Spinal cord (tissue), 10 donors: Measurements from ENCODE around the gene PICALM. TPM values are rescaled to one million over a fixed set of nuclear protein-coding genes. Genes with fewer than 3 reads are reported as not detected.
A peak's percentile ranks its signal among the peaks of the same experiment; 100 is the strongest.
"Not testable (repeated sequence)": the region's sequence is repeated elsewhere in the genome, so short reads cannot be mapped to it uniquely, and the experiment has no call there.

Experiments
- DNase-seq, 6 donors: peaks; one replicate each; pipeline versions ENCODE4 v3.0.0 to v3.0.0-alpha.2; 2013 to 2015; ENCODE audit warnings: low spot score in 6 of 6, low read depth in 4 of 6
- H3K27ac ChIP-seq: one replicate; pipeline ENCODE4 v1.5.1; 2013; ENCODE audit warnings: low read depth, low read length, control low read depth
- H3K27me3 ChIP-seq: one replicate; pipeline ENCODE4 v1.6.1; 2013; ENCODE audit warnings: low read length; ENCODE audit not compliant: control insufficient read depth, insufficient read depth
- H3K36me3 ChIP-seq: one replicate; pipeline ENCODE4 v1.6.1; 2013; ENCODE audit warnings: low read length; ENCODE audit not compliant: control insufficient read depth, insufficient read depth
- H3K4me1 ChIP-seq: one replicate; pipeline ENCODE4 v1.6.1; 2013; ENCODE audit warnings: low read length; ENCODE audit not compliant: control insufficient read depth, insufficient read depth
- H3K4me3 ChIP-seq: one replicate; pipeline ENCODE4 v1.5.1; 2013; ENCODE audit warnings: low read depth, low read length, control low read depth
- H3K9me3 ChIP-seq: one replicate; pipeline ENCODE4 v1.6.1; 2013; ENCODE audit warnings: low read length; ENCODE audit not compliant: control insufficient read depth, insufficient read depth
- WGBS: methylation state at CpG from one replicate; pipeline ENCODE4 v1.1.5; 2013; ENCODE audit warnings: missing lambda C conversion rate; ENCODE audit not compliant: insufficient coverage; 5-methylcytosine and 5-hydroxymethylcytosine counted together
- polyA plus RNA-seq, 2 donors: library from polyadenylated mRNA; unstranded; fragments of 120-200 nt; gene quantifications; one replicate each; pipeline ENCODE4 v1.2.1, GENCODE V29; 2013; ENCODE audit not compliant: insufficient read length in 2 of 2
- total RNA-seq, 2 donors: library from RNA; depleted of rRNA in 1 of 2; stranded (reverse); fragments of 120-200 nt in 1 of 2; fragments of >200 nt in 1 of 2; gene quantifications; one replicate each; pipeline versions ENCODE4 v1.2.3 to v1.2.4, GENCODE V29; 2013 to 2014
- donor health status: healthy.

The PICALM gene
- total and polyA plus RNA-seq, 4 donors = 147 to 512 (median 183) TPM

DNA sequence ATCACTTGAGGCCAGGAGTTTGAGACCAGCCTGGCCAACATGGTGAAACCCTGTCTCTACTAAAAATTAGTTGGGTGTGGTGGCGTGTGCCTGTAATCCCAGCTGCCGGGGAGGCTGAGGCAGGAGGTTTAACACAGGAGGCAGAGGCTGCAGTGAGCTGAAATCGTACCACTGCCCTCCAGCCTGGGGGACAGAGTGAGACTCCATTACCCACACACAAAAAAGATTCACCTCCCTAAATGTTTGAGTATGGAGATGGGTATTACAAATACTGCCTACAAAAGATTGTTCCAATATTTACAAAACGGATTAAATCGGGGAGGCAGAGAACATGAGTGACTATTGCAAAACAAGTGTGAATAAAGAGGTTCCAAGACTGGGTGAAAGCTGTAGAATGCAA, 98.3 kb downstream of the PICALM start:
- H3K36me3 ChIP-seq = peaks cover 16% of the 10 kb centered on the region
- H3K4me1 ChIP-seq = peaks cover 4% of the 10 kb centered on the region
- H3K27ac ChIP-seq = no peak overlapping the region
- no CpG with 5 or more reads among the region's 5 CpGs for WGBS
- no peaks in the 10 kb centered on the region for H3K27me3 ChIP-seq
- DNase-seq = no peak
- no peaks in the 10 kb centered on the region for H3K9me3 ChIP-seq
- no peak overlapping the region for H3K4me3 ChIP-seq

DNA sequence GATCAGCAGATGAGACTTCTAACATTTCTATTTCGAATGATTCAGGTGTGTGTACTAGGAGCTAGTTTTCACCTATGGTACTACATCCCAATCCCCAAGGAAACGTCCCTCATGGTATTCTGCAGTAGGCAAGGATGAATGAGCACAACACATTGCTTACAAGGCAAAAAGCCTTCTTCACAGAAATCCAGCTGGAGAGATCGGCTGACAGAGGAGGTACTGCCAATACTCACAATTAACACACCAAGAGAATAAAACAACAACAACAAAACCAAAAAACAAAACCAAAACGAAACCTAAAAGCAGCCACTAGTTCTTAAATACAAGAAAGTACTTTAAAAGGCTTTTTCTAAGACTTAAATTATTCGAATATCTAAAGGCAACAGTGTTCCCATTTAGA, 101.4 kb downstream of the PICALM start:
- peak in 2 of 6 donors; percentile 24 to 43 for DNase-seq
- 59% methylated on average over 4 of the region's 5 CpGs for WGBS
- H3K27me3 ChIP-seq = no peaks in the 10 kb centered on the region
- no peak overlapping the region for H3K4me3 ChIP-seq
- no peak overlapping the region for H3K27ac ChIP-seq
- H3K36me3 ChIP-seq = peaks cover 16% of the 10 kb centered on the region
- peaks cover 4% of the 10 kb centered on the region for H3K4me1 ChIP-seq
- no peaks in the 10 kb centered on the region for H3K9me3 ChIP-seq

DNA sequence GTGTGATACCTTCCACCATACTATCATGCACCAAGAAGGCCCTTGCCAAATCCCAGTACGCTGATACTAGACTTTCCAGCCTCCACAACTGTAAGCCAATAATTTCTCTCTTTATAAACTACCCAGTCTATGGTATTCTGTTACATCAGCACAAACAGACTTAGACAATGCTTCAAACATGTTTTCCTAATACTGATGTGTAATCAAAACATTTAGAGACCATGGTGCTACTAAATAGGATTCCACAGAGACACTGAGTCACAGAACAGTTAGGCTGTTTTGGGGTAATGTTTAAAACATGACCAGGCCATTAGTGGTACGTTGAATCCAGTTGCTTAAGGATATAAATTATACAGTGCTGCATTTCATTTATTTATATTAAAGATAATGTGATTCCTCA, 103.7 kb downstream of the PICALM start:
- no peak for DNase-seq
- Histone ChIP-seq H3K27me3 (no peaks in the 10 kb centered on the region), H3K36me3 (peaks cover 6% of the 10 kb centered on the region), H3K9me3 (no peaks in the 10 kb centered on the region), H3K4me1 (peaks cover 4% of the 10 kb centered on the region), H3K27ac (no peak overlapping the region), H3K4me3 (no peak overlapping the region)
- WGBS = 100% methylated on average over 1 of the region's 2 CpGs

DNA sequence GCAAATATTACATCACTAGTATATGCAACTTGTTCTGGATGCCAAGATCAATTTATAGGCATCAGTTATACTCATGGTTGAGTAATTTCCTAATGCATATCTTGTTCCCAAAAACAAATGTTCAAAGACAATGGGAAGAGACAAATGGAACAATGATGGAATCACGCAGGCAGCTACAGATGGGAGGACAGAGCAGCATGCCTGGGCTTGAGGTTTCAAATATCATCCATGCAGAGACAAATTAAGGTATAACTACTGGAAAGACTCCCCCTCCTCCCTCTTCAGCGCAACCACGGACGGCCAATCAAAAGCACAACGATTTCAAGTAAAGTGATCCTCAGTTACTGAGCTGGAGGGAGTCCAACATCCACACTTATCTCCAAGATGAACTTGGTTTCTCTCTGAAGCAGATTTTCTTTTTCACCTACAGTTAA, 106.9 kb downstream of the PICALM start:
- no peak overlapping the region for H3K4me3 ChIP-seq
- peaks cover 9% of the 10 kb centered on the region for H3K36me3 ChIP-seq
- no peaks in the 10 kb centered on the region for H3K9me3 ChIP-seq
- peak in 1 of 6 donors; percentile 42 for DNase-seq
- WGBS = 58% methylated on average over 4 of the region's 5 CpGs
- H3K27me3 ChIP-seq = no peaks in the 10 kb centered on the region
- H3K27ac ChIP-seq = no peak overlapping the region
- no peaks in the 10 kb centered on the region for H3K4me1 ChIP-seq

DNA sequence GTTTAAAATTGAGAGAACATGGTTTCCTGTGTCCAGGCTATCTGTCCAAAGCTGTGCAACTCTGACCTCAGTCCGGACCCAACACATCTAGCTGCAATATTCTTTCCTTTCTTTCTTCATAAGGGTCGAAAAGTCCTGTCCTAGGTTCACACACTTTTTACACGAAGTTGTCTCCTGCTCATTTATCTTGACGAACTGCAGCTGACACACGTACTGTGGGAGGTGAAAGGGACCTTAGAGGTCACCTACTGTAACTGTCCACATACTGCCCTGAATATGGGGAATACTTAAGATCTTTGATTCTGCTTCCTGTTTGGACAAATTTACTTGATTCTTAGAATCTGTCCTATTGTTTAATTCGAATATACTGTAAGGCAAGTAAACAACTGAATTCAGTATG, 107.8 kb downstream of the PICALM start:
- peaks cover 14% of the 10 kb centered on the region for H3K36me3 ChIP-seq
- no peak for DNase-seq
- H3K27ac ChIP-seq = no peak overlapping the region
- no peaks in the 10 kb centered on the region for H3K27me3 ChIP-seq
- no peak overlapping the region for H3K4me3 ChIP-seq
- 90% methylated on average over 1 of the region's 6 CpGs for WGBS
- no peaks in the 10 kb centered on the region for H3K4me1 ChIP-seq
- no peaks in the 10 kb centered on the region for H3K9me3 ChIP-seq

DNA sequence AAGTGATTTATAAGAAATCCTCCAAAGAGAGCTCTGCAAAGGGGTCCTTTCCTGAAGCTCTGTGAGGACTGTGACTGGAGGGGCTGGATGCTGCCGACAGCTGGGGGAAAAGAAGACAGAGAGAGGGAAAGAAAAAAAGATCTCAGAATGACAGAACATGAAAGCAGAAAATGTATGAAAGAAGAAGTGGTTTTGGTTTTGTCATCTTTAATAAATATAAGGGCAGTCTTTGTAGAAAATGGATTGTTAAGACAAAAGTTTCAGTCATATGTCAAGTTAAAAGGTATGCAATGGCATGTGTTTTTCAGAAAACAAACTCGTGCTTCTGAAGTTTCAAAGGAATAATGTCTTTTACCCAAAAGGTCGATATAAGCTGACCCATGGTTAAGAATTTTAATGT, 108.2 kb downstream of the PICALM start:
- Histone ChIP-seq H3K36me3 (peaks cover 10% of the 10 kb centered on the region), H3K9me3 (no peaks in the 10 kb centered on the region), H3K4me1 (no peaks in the 10 kb centered on the region), H3K4me3 (no peak overlapping the region), H3K27me3 (no peaks in the 10 kb centered on the region), H3K27ac (no peak overlapping the region)
- no peak for DNase-seq
- 55% methylated on average over 1 of the region's 3 CpGs for WGBS

DNA sequence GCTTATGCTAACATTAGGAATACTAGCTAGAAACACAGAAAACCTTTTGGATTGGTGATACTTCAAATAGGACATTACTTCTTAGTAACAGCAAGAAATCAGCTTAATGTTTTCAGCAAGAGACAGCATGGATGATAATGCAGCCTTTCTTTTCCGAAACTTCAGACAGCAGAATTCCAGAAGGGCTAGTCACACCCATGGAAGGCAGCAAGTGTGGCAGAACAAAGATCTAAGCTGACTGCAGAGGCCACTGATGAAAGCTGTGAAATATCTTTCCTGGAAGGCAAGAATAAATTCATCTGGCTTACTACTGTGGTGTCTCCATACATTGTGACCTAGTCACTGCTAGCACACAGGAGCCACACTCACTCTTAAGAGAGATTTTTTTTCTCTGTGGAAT, 113.4 kb downstream of the PICALM start:
- no peak for DNase-seq
- Histone ChIP-seq H3K4me3 (no peak overlapping the region), H3K27ac (no peak overlapping the region), H3K4me1 (no peaks in the 10 kb centered on the region), H3K9me3 (peaks cover 2% of the 10 kb centered on the region), H3K36me3 (peaks cover 15% of the 10 kb centered on the region), H3K27me3 (no peaks in the 10 kb centered on the region)
- 91% methylated on average over 1 of the region's 1 CpG for whole genome bisulfite sequencing

DNA sequence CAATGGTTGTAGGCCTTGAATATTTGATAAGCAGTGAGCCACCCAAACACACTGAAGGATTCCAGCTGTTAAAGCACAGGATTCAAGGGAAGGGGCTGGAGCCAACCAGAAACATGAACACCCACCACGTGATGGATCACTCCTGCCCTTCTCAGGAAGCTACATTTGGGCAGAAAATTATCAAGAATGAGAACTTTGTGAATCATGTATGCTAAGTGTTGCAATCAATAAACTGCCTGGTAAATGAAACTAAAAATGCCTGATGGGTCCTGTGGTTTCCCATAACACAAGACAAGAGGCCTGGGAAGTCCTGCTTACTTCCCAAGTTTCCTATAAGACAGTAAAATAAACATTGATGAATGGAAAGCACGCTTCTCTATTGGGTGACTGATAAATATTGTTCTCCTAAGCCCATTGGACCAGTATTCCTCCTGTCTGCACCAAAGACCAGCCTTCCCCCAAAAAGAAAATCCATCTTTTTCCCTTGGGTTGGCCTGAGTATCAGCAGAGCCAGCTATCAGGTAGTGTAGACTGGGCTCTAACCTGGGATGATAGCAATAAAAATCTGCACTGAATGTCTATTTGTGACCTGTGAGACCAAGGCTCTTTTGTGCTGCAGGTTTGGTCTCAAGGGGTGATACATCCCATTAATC, 115.3 kb downstream of the PICALM start:
- no peak for DNase-seq
- peaks cover 12% of the 10 kb centered on the region for H3K36me3 ChIP-seq
- no peaks in the 10 kb centered on the region for H3K4me1 ChIP-seq
- H3K9me3 ChIP-seq = peaks cover 2% of the 10 kb centered on the region
- no peaks in the 10 kb centered on the region for H3K27me3 ChIP-seq
- WGBS = no CpG with 5 or more reads among the region's 2 CpGs
- no peak overlapping the region for H3K27ac ChIP-seq
- no peak overlapping the region for H3K4me3 ChIP-seq

DNA sequence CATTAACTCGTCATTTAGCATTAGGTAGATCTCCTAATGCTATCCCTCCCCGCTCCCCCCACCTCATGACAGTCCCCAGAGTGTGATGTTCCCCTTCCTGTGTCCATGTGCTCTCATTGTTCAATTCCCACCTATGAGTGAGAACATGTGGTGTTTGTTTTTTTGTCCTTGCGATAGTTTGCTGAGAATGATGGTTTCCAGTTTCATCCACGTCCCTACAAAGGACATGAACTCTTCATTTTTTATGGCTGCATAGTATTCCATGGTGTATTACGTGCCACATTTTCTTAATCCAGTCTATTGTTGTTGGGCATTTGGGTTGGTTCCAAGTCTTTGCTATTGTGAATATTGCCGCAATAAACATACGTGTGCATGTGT, 116.8 kb downstream of the PICALM start:
- H3K4me3 ChIP-seq, H3K27ac ChIP-seq, DNase-seq, H3K27me3 ChIP-seq, H3K4me1 ChIP-seq, H3K9me3 ChIP-seq: not testable (repeated sequence)
- H3K36me3 ChIP-seq = peaks cover 12% of the 10 kb centered on the region
- no CpG with 5 or more reads among the region's 7 CpGs for WGBS

DNA sequence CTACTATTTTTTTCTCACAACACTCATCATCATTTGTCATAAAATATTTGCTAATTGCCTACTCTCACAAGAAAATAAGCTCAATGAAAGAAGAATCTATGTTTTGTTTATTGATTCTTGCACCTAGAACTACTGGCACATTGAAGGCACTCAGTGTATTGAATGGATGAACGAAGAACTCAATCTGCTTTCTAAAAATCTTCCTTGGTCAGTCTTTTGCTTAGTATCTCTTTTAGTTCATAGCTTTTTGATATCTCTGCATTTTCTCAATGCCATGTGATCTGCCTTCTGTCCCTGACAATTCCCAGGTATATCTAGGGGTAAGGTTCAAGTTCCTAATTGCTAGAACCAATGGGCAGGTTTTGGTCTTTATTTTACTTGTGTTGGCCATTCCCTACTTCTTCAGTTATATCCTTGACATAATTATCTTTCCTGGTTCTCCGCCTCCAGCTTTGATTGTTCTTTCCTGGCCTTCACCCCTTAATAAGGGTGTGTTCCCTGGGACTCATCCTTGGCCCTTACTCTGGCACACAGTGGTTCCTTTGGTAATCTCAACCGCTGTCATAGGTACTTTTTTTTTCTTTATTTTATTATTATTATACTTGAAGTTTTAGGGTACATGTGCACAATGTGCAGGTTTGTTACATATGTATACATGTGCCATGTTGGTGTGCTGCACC, 117.3 kb downstream of the PICALM start:
- Histone ChIP-seq H3K36me3 (peaks cover 10% of the 10 kb centered on the region), H3K4me1 (no peaks in the 10 kb centered on the region), H3K27ac (no peak overlapping the region), H3K27me3 (no peaks in the 10 kb centered on the region), H3K9me3 (peaks cover 2% of the 10 kb centered on the region), H3K4me3 (no peak overlapping the region)
- no CpG with 5 or more reads among the region's 3 CpGs for WGBS
- no peak for DNase-seq
